Fibroblast of skin of right biceps (primary cell): Measurements from ENCODE around the gene GRM4.

Experiments
- DNase-seq: peaks from one replicate; pipeline ENCODE4 v3.0.0-alpha.2; 2013

GRM4 gene

DNA sequence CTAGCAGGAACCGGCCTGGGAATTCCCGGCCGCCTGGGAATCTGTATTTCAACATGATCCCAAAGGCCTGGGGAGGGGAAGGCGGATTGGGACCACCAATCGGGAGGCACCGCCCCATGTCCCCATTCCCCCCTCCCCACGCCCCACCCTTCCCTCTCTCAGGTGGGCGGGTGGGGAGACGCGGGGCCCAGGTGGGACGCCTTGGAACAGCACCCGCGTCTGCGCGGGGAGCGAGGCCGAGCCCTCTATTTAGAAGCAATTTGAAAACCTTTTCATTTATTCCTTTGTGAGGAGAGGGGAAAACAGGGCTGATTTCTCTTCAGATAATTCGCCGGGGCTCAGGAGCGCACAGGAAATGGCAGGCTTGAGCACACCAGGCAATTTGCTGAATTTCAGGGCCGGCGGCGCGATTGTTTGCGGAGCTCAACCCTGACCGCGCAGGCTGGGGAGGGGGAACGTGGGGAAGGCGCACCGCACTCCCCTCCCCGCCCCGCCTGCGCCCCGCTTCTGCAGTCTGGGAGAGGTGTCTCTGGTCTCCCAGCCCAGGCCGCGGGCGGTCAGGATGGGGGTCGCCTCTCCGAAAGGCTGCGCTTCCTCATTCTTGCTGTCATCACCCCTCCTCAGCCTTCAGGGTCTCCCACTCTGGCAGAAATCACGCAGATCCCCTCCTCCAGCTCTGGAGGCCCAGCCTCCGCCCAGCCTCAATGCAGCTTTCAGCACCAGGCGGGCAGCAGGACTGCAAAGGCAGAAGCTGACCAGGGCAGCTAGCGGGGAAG is 170.0 kb downstream of the GRM4 start:
- DNase-seq = no peak

DNA sequence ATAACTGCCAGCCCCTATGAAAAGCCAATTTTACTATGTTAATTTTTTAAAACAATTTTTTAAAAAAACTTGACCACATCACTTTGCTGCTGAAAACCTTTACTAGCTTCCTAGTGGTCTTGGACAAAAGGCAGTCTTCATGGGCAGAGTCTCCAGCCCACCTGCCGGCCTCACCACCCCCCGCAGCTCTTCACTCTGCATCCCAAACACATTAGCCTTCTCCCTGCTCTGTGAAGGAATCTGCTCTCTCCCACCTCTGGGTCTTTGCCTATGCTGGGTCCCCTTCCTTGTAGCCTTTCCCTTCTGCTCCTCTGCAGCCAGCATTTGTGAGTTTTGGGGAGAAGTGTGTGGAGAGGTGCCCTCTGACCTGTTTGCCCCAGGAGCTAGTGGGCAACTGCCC is 171.4 kb downstream of the GRM4 start:
- DNase-seq = no peak

DNA sequence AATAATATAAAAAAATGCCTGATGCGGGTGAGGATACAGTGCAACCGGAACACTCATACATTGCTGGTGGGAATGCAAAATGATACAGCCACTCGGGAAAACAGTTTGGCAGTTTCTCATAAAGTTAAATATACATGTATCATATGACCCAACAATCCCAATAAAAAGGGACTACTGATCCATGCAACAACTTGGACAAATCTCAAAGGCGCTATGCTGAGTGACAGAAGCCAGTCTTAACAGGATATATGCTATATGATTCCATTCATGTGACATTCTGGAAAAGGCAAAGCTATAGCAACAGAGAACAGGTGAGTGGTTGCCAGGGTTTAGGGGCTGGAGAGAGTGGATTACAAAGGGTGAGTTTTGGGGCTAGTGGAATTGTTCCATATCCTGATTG is 171.9 kb downstream of the GRM4 start:
- no peak for DNase-seq

DNA sequence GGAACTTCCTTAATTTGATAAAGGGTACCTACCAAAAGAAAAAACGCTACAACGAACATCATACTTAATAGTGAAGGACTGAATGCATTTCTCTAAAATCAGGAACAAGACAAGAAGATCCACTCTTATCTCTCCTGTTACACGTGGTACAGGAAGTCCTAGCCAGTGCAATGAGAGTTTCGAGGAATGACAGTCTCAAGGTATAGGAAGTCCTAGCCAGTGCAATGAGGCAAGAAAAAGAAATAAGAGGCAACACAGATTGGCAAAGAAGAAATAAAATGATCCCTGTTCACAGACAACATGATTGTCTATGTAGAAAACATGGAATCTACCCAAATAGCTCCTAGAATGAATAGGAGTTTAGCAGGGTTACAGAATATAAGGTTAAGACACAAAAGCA is 174.3 kb downstream of the GRM4 start:
- DNase-seq = no peak
